Right ventricle myocardium superior (tissue), 1 donor: ENCODE measurements around the gene CIRBP. TPM values are rescaled to one million over a fixed set of nuclear protein-coding genes. Genes with fewer than 3 reads are reported as not detected.
A peak's percentile ranks its signal among the peaks of the same experiment; 100 is the strongest.

Experiments
- ATAC-seq: fragments of 200-7000 bp; cut with Tn5 transposase; one replicate; pipeline ENCODE4 v1.9.1; 2020; ENCODE audit warnings: mild to moderate bottlenecking; ENCODE audit not compliant: poor library complexity
- DNase-seq: peaks from one replicate; pipeline ENCODE4 v3.0.0-alpha.2; 2020
- intact Hi-C: fragments of 100-400 bp; cut with DNase I; formaldehyde crosslinking; loops from one replicate; pipeline ENCODE4 v1.11.2; 2022
- total RNA-seq: library from RNA; stranded (reverse); fragmentation: NEBNext Ultra II Directional; extraction: Animal tissue kit (Norgen Biotek cat#: 25700); gene quantifications from one replicate; pipeline ENCODE4 v1.2.1, GENCODE V29; 2021
- donor health status: DM: no; HTN: yes; CAD: no; lungs with severe emphysema.

CIRBP gene
- total RNA-seq, 1 donor from 2014 or later = 219 TPM

- DNase-seq = no peak
- ATAC-seq = no peak
- intact Hi-C loops = no loop called here
Measured at GRCh38 chr19:1259876-1260748, 9.0 kb upstream of the CIRBP start.

- DNase-seq (peak; percentile 98), ATAC-seq (peak; percentile 87)
- intact Hi-C loops = no loop called here
Measured at GRCh38 chr19:1260749-1261537, 8.2 kb upstream of the CIRBP start.

GRCh38 chr19:1261538-1261797 is 7.7 kb upstream of the CIRBP start:
- ATAC-seq (no peak), DNase-seq (no peak)
- intact Hi-C loops = no loop called here

- peak; percentile 82 for DNase-seq
- peak; percentile 13 for ATAC-seq
- intact Hi-C loops = no loop called here
Measured at GRCh38 chr19:1261798-1262622, 7.1 kb upstream of the CIRBP start.

- ATAC-seq (no peak), DNase-seq (peak; percentile 39)
- intact Hi-C loops = no loop called here
Measured at GRCh38 chr19:1262623-1263123, 6.5 kb upstream of the CIRBP start.

- ATAC-seq = no peak
- DNase-seq = no peak
- intact Hi-C loops = no loop called here
Measured at GRCh38 chr19:1263188-1263587, 5.9 kb upstream of the CIRBP start.

GRCh38 chr19:1264801-1265614 is 4.1 kb upstream of the CIRBP start:
- peak; percentile 81 for DNase-seq
- intact Hi-C loops = no loop called here
- ATAC-seq = no peak

GRCh38 chr19:1265615-1266128 is 3.5 kb upstream of the CIRBP start:
- intact Hi-C loops = no loop called here
- DNase-seq (peak; percentile 81), ATAC-seq (no peak)

GRCh38 chr19:1266129-1266915 is 2.8 kb upstream of the CIRBP start:
- DNase-seq (peak; percentile 93), ATAC-seq (peak; percentile 54)
- intact Hi-C loops = no loop called here

- ATAC-seq (peak; percentile 40), DNase-seq (peak; percentile 84)
- intact Hi-C loops = no loop called here
Measured at GRCh38 chr19:1266916-1267476, 2.1 kb upstream of the CIRBP start.

- intact Hi-C loops = loop anchor here (2.0 kb wide), 1 partner anchor 23 kb away; no protein-coding TSS in a partner anchor
- ATAC-seq = no peak
Measured at GRCh38 chr19:1267477-1268225, 1.5 kb upstream of the CIRBP start.

GRCh38 chr19:1268226-1269064 is 687 bp upstream of the CIRBP start:
- intact Hi-C loops = loop anchor here (2.0 kb wide), 1 partner anchor 24 kb away; no protein-coding TSS in a partner anchor
- no peak for DNase-seq
- no peak for ATAC-seq

More at GRCh38 chr19:1267477-1268225, 1.5 kb upstream of the CIRBP start:
- DNase-seq = no peak

GRCh38 chr19:1269478-1270212 is 513 bp downstream of the CIRBP start:
- intact Hi-C loops = loop anchor here (2.0 to 10.0 kb wide), 2 partner anchors 25 to 115 kb away; partner anchors contain the start of gene NDUFS7
- peak; percentile 40 for ATAC-seq
- peak; percentile 91 for DNase-seq

GRCh38 chr19:1270213-1270853 is 1.2 kb downstream of the CIRBP start:
- DNase-seq (no peak), ATAC-seq (no peak)
- intact Hi-C loops = loop anchor here (10.0 kb wide), 1 partner anchor 114 kb away; the partner anchor contains the start of gene NDUFS7
